NCI-H2107 (cell line): ENCODE measurements around the gene RIMBP2.
A peak's percentile ranks its signal among the peaks of the same experiment; 100 is the strongest.

Source experiments
- DNase-seq: peaks from one replicate; lab custom pipeline; 2025; lab: John Stamatoyannopoulos, UW

Gene RIMBP2

DNA sequence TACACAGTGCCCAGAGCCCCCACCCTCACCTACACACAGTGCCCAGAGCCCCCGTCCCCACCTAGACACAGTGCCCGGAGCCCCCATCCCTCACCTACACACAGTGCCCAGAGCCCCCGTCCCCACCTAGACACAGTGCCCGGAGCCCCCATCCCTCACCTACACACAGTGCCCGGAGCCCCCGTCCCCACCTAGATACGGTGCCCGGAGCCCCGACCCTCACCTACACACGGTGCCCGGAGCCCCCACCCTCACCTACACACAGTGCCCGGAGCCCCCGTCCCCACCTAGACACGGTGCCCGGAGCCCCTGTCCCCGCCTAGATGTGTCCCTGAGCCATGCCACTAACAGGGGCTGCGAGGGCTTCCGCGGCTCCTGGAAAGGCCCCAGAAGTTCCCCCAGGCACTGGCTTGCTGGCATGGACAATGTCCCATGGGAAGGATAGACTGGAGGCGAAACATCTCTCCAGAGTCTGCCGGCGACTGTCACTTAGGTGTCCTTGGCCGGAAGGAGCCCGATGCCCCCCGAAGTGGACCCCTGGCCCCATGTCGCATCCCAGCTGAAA lies 232.4 kb downstream of the RIMBP2 start:
- no peak for DNase-seq

DNA sequence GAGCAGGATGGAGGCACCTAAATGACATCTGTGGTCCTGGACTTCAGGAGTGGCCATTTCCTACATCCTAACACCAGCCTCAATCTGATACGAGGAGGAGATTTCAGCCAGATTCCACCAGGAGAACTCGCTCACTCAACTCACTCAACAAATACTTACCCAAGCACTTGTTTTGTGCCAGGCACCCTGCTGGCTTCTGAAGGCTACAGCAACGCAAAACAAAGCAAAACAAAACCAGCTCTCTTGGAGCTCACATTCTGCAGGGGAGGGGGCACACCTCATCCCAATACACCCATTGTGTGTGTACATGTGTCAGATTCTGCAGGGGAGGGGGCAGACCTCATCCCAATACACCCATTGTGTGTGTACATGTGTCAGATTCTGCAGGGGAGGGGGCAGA lies 233.7 kb downstream of the RIMBP2 start:
- DNase-seq, result no peak

DNA sequence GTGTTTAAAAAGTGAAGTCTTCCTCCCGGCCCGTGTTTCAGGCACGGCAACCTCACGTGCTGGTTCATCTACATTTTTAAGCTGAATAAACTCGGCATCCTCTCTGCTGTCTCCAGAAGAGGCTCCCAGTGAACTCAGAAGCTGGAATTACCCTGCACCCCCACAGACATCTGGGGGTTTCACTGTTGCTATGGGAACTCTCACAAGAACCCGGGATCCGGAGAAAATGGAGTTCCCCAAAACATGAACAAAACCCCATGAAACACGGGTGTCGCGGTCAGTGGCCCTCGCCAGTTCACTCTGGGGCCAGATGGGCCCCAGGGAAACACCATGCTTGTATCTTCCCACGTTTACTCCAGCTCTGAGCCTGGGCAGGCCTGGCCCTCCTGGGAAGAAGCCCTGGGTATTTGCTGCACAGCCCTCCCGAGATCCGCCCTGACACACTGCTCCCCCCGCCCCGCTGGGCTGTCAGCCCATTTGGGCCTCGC lies 234.7 kb downstream of the RIMBP2 start:
- DNase-seq, result no peak

DNA sequence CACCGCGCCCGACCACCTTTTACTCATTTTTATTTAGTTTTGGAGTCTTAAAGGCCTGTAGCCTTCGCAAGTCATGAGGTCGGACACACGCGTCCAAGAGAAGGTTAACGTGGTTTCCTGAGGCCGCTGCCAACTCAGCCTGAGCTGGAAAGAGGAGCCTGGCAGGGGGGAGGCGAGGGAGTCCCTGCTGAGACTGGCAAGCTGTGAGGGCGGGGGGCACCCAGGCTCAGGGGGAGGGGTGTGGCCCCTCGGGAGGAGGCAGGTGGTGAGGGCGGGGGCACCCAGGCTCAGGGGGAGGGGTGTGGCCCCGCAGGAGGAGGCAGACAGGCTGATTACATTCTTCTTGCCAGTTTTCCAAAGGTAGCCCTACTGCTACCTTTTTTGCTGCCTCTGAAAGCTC lies 235.2 kb downstream of the RIMBP2 start:
- DNase-seq, result peak; percentile 65

DNA sequence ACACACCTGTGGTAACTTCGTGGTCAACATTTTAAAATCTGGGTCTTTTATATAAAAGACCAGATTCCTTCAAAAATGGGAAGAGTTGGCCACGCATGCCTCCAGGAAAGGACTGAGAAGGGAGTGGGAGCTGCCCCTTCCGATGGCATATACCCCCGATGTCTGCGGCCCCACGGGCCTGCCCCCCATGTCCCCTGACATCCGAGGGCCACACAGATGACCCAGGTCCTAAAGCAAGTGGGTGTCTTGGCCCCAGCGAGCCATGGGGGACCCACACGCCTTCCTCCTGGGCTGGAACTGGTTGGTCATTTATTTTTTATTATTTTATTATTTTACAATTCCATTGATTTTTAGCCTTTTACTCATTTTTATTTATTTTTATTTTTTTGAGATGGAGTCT lies 235.9 kb downstream of the RIMBP2 start:
- DNase-seq, result no peak

DNA sequence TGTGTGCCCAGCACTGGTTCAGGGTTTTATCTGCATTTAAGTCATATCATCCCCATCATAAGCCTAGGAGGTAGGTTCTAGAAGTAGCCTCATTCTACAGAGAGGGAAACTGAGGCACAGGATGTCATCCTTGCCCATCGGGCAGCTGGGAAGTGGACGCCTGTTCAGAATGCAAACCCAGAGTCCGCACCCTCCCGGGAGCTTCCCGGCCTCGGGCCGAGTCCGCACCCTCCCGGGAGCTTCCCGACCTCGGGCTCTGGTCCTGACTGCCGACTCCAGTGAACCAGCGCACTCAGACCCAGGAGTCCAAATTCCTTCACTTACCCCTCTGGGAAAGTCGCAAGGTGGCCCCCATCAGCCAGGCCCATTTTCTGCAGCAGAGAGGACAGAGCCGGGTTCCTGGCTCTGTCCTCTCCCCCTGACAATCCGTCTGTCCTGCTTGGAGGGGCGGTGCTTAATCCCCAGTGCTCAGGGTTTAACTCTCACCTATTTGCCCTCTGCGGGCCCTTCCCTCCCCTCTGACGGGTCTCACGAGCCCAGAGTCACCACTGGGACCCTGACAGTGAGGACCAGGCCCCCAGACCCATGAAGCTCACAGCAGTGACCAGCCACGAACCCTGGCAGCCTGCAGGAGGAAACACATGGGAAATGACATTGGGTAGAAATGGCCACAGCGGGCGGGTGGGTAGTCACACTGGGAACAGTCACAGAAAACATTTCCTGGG lies 236.5 kb downstream of the RIMBP2 start:
- no peak for DNase-seq

DNA sequence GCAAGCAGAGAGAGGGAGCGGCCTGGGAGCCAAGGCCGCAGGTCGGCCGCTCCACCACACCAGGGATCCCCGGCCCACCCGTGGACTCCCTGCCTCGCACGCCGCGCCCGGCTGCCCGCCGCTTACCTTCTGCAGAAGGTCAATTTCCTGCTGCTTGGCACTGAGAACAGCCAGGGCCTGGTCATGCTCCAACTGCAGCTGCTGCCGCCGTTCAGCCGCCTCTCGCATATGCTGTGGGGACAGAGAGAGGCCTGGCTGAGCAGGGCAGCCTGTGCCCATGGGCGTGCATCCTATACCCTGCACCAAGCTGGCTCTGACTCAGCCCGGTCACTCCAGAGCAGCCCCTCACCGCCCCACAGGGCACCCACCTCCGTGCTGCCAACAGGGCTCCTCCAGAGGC lies 237.3 kb downstream of the RIMBP2 start:
- DNase-seq, result no peak

DNA sequence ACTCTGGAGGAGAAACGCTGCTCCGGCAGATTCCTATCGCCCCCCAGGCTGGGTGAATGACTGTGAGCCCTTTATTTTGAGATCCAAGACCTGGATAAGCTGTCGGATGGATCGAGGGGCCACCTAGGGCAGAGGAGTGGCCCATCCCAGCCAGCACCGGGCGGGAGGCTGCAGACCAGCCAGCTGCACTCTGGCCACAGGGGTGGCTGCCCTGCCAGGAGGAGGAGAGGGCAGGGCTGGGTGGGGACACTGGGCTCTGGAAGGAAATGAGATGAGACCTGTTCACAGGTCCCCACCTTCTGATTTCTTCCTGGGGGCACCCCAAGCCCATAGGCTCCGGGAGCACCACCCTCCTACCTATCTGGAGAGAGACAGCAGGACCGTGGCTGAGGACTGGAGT lies 238.4 kb downstream of the RIMBP2 start:
- DNase-seq, result no peak

DNA sequence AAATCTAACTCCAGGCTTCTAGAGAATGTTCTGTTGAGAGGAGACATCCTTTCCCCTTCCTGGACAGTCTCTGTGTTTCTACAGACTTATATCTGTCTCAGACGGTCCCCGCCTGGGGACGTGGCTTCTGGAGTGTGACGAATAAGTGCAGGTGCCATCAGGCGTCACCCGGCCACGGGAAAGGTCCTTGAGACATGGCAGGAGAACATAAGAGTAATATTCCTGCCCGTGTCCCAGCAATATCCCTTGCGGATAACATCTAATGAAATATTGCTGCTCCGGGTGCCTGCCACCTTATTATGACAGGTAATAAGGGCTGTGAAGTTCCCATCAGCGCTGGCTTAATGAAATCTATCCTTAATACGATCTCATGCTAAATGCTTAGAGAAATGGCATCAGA lies 238.8 kb downstream of the RIMBP2 start:
- DNase-seq, result no peak

DNA sequence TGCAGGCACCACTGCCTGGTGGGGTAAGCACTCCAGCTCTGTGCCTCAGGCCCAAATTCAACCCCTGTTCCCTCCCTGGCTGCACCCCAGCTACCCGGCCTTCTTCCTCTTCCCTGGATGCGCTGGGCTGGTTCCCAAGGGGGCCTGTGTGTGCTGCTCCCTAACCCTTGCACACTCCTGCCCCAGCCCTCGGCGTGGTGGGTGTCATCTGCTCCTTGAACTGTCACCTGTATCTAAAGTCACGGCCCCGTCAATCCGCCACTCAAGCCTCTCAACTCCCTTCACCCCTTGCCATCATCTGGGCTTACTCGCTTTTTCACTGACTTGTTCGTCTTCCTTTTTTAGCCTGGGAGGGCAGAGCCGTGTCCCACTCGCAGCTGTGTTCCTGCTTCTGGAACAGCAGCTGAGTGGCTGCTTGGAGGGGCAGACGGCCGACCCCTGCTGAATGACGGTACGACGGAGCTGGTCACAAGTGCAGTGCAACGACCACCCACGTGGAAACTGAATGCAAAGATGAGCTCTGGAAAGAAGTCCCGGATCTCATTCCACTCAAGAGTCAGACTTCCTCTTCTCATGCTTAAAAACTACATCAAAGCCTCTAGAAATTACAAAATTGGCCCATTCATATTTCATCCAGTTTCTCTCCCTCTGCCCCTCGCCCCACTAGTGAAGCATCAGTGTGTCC lies 239.5 kb downstream of the RIMBP2 start:
- no peak for DNase-seq

DNA sequence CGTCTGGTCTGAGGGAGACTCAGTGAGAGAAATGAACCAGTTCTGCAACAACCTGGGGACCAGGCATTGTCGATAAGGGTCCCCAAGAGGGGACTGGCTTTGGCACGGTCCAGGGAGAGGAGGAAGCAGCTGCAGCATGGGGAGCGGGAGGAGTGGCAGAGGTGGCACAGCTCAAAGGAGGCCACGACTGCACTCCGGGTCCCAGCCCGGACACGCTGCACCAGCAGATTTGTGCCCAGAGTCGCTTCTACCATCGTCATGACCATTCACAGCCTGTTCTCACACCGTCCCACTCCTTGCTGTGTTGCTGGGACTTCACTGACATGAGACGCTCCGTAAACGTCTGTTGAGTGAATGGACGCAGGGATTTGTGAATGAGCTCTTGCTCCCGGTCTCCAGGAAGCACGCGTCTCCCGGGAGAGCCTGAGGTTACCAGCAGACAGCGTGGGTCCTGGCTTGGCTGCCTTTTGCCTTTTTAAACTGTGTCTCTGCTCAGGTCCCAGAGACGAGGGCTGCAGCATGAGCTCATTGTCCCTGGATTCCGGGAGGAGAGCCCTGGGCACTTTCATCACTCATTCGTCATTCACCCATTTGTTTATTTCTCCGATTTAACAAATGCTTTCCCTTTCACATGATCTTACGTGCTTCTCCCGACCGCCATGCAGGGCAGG lies 241.4 kb downstream of the RIMBP2 start:
- DNase-seq, result no peak

DNA sequence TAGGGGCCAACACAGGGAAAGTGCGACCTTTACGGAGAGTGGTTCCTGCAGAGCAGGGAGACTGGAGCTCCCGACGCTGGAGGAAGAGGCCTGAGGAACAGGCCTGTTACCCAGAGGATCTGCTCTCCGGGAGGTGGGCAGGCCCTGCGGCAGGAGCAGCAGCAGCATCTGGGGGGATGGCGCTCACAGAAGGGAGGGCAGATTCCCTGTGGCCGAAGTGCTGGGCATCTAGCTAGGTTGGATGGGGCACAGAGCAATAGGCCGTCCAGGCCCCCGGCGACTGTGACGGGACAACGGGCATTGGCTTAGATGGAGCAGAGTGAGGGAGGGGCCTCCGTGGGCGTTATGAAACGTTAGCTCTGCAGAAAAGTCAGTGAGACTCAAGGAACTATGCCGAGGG lies 242.8 kb downstream of the RIMBP2 start:
- no peak for DNase-seq

DNA sequence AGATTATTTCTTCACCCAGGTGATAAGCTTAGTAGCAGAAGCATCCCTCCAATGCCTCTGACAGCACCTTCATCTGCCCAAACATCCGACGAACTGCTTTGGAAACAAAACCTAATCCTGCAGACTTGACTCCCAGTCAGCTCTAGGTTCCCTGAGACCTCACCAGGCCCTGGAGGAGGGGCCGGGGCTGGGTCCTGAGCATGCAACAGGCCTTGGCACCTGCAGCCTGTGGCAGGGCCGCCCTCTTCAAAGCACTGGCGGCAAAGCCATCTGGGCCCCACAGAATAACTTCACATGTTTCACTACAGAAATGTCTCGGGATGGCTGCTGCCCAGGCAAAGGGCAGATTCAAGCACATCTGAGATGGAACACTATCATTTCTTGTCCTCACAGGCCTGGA lies 245.1 kb downstream of the RIMBP2 start:
- DNase-seq, result no peak

DNA sequence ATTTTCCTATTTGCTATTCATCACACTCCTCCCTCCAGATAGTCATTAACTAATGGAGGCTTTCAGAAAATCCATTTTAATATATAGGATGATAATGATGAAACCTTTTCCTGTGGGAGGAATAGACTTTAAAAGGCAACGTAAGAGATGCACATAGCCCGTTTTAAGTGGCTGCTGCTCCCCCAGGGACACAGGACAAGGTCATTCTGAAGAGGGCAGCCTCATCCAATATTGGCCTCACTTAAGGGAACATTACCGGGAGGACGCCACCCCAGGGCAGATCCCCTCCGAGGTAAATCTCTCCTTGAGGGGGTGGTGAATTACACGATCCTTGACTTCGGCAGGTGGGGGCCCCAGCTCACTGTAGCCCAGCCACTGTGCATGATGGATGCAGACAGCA lies 246.5 kb downstream of the RIMBP2 start:
- no peak for DNase-seq

DNA sequence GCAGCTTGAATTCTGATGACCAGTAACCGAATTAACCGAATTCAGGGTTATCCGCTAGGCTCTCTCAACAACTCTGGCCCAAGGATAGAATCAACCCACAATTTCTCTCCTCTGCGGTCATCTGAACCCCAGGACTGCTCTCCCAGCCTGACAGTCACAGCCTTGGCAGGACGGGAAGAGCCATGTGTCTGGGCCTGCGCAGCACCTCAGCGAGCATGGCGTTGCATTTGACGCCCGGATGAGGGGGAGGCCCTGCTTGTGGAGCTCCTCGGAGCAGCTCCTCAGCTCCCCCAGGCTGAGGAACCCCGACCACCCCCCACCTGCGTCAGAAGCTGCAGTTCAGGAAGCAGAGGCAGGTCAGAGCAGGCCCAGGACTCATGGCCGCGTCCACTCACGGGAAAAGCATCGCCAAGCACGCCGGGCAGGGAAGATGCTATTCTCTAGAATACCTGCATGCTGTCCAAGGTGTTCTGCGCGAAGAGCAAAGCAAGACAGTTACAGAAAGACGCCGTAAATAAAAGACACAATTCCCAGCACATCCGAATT lies 247.3 kb downstream of the RIMBP2 start:
- no peak for DNase-seq

DNA sequence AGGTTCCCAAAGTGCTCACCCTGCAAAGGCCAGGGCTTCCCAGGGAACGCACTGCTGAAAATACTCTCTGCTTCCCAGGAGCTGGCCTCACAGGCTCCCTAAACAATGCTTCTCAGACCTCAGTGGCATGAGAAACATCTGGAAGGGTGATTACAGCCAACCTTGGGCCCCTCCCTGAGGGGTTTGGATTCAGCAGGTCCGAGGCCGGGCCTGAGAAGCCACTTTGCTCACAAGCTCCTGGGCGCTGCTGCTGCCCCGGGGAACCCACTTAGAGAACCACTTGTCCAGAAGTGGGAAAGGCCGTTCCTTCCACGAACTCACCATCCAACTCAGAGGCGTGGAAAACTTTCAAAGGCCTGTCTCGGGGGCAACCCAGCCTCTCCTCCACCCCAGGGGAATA lies 247.9 kb downstream of the RIMBP2 start:
- no peak for DNase-seq

DNA sequence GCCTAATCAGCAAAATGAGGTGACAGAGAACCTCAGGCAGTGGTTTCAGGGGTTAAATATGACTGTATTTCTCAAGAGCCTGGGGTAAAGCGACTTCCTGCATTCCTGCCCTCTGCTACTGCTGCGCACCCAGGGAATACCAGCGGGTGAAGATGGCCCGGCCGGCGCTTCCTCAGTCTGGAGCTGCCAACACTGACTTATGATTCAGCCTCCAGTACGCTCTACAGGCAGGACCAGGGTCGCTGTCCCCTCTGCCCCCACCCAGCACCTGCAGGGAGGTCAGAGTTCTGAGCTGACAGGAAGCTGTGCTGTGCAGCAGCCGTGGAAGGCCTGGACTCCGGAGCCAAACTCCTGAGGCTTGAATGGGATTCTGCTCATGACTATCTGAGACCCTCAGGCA lies 250.5 kb downstream of the RIMBP2 start:
- no peak for DNase-seq

DNA sequence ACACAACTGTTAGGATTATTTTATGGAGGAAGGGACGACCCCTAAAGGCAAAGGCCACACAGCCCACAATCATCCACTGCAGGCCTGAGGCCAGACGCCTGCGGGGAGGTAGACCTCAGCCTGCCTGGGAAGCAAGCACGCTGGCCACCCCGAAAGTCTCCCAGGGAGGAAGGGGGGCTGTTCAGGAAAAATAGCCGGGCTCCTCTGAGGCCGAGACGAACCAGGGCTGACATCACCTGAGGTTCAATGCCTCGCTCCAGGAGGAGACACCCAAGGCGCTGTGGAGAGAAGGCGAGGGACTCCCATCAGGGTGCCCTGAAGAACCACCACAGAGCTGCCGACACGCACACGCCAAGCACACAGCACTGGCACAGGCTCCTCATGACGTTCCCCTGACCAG lies 251.1 kb downstream of the RIMBP2 start:
- no peak for DNase-seq

DNA sequence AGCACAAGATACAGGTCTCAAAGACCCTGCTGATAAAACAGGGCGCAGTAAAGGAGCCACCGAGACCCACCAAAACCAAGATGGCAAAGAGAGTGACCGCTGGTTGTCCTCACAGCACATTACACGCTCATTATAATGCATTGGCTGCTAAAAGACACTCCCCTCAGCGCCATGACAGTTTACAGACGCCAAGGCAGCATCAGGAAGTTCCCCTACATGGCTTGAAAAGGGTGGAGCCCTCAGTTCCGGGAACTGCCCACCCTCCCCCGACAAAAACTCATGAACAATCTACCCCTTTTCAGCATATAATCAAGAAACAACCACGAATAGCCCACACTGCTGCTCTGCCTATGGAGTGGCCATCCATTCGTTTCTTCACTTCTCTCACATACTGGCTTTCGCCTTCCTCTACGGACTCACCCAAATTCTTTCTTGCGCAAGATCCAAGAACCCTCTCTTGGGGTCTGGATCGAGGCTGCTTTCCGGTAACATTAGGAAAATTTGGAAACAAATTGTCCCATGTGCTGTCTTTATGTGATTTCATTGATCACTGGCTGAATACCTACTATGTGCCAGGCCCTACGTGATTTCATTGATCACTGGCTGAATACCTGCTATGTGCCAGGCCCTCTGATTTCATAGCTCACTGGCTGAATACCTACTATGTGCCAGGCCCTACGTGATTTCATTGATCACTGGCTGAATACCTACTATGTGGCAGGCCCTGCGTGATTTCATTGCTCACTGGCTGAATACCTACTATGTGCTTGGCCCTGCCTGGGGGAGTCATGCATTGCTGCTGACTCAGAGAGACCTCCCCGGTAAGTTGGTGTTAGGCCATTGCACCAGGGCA lies 252.1 kb downstream of the RIMBP2 start:
- DNase-seq, result no peak

DNA sequence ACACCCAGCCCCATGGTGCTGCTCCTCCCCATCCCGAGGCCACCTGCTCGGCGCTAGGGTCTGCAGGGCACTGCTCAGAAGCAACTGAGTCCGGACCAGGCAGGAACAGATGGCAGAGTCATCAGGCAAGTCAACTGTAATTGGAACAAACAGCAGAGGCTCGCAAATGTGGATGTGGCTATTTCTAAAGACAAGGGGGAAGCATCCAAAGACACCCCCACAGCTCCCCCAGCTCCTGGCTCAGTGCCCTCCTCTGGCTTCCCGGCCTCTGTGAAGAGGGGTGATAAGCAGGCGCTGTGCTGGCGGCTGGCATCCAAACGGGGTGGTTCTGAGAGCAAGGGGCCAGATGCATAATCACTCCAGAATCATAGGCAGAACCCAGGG lies 252.8 kb downstream of the RIMBP2 start:
- no peak for DNase-seq

DNA sequence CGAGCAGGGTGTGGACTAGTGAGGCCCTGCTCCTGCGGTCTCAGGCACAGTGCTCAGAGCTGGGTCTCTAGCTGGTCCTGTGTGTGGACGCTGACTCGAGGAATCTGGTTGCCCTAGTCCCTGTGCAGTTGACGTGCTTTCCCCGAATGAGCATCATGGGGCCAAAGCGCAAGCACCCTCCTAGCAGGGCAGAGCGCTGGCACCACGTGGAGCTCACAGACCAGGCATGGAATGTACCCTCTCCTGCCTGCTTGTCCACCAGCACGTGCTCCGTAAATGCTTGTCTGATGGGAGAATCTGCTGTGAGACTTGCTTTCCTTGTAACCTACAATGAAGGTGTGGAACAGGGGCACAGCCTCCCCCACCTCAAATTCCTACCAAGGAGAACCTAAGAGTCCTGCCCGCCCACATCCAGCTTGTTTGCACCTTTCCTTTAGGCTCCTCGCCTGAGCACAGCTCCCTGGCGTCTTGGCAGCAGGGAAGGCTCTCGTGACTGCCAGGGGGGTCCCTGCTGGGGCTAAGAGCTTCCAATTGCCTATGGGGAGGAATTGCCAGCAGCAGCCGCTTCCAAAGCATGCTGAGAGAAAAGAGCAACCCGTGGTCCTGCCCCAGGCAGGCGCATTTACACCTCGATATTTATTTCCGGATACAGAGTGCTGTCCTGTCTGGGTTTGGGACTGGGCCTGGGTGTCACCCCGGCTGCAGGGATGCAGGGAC lies 253.4 kb downstream of the RIMBP2 start:
- DNase-seq, result no peak
